ENCODE results near the gene TM4SF1.
"Not testable (repeated sequence)": the region's sequence is repeated elsewhere in the genome, so short reads cannot be mapped to it uniquely, and the experiment has no call there.

The TM4SF1 gene

DNA sequence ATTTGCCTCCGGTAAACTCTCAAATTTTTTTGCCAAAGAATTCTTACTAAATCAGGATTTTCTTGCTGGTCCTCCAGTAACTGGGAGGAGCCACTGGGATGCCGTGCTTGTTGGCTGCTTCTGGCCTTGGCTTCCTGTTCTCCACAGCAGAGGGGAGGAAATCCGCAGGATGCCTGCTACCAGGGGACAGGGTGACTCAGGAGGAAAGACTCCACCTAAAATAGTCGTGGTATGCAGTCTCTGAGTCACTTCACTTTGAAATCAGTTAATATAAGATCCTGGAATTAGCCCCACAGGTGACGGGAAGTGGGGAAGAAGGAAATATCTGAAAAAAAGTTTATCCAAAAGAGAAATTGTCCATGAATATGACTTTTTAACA lies 37.5 kb downstream of the TM4SF1 start:
- DNase-seq: no peak

DNA sequence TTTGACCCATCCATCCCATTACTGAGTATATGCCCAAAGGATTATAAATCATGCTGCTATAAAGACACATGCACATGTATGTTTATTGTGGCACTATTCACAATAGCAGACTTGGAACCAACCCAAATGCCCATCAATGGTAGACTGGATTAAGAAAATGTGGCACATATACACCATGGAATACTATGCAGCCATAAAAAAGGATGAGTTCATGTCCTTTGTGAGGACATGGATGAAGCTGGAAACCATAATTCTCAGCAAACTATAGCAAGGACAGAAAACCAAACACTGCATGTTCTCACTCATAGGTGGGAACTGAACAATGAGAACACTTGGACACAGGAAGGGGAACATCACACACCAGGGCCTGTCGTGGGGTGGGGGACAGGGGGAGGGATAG lies 40.0 kb downstream of the TM4SF1 start:
- not testable (repeated sequence) for DNase-seq

DNA sequence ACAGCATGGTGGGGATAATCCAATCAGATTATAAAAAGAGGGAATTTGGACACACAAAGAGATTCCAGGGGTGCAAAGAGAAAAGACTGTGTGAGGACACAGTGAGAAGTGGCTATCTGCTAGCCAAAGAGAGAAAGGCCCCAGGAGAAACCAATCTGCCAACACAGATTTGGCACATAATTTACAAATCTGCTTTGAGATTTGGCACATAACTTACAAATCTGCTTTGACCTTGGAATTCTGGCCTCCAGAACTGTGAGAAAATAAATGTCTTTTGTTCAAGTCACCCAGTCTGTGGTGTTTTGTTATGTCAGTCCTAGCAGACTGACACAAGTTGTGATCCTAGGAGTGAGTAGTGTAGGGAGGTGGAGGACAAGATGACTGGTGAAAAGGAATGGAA lies 40.5 kb downstream of the TM4SF1 start:
- no peak for DNase-seq

DNA sequence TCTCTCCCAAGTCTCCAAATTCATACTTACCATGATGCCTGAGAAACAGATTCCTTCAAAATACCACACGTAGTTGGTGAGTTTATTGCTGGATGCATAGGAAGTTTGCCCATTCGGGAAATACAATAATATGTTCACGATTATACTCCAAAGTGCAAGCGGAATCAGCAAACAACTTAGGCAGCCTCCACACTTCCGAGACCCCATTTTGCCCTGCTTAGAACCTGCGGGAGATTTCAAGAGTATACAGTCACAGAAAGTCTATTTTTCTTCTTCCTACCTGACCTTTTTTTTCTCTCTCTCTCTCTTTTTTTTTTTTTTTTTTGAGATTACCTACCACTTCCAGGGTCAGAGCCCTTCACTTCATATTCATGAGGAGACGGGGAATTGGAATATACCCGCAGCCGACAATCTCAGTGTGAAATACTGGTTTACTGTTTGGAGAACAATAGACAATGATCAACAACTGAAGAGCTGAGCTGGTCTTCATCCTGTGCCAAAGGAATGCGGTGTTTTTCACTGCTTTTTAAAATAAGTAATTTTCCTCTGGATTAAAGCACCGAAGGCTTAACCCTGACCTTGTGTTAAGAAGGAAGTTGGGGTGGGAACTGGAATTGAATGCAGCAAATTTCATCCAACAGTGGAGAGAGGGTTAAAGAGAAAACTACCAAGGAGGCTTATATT lies 44.1 kb downstream of the TM4SF1 start, which contains the start of gene TM4SF18:
Gene TM4SF18, minus strand, starts transcription at position 461 of the 684 bp plus-strand sequence. Its CDS starts 254 bp downstream, at position 207.
- no peak for DNase-seq

DNA sequence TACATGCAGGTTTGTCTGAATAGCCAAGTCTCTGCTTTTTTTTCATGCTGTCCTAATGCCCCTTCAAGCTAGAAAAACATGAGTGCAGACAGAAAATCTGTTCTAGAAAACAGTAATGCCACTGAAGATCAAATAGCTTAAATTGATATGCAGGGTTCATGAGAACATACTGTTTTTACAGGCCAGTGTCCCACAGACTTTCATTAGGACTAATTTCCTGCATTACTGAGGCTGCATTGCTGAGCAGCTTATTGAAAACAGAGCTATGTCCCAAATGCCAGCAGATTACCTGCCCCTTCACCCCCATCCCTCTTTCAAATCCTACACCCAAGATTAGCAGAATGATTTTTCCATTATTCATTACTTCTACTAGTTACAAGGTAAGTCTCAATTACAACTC lies 44.7 kb downstream of the TM4SF1 start:
- DNase-seq: no peak

DNA sequence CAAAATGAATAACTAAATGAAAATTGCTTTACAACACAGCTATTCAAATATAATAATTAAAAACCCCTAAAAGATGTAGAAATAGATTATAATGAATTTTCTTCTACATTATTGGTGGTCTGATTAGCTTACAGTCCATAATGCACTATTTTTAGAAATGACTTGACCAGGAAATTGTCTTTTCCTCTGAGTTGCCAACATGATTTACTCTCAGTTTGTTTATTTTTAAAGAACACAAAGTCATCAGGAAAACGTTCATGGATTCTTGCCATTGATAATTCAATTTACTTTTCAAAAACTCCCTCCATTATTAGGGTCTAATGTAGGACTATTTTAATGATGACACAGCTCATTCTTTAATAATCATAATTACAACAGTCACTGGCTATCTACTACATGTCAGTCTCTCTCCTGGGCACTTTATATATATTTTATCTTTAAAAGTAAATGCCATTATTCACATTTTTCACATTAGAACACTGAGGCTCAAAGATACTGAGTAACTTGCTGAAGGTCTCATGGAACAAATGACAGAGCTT lies 45.2 kb downstream of the TM4SF1 start:
- DNase-seq: no peak

DNA sequence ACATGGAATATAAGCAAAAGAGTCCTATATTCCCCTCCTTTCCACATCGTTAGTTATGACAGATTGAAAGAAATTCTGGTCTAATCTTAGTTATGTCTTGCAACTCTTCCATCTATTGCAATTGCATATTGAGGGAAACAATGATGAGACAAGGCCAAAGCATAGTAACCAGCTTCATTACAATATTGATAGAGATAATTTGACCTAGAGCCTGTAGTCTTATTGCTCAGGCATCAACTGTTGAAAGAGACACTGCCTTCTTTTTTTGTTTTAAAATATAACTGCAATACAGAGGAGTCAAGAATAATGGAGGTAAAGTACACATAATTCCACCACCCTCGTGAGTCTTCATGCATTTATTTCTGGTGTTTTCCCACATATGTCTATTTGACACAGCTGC lies 46.1 kb downstream of the TM4SF1 start:
- DNase-seq: no peak

DNA sequence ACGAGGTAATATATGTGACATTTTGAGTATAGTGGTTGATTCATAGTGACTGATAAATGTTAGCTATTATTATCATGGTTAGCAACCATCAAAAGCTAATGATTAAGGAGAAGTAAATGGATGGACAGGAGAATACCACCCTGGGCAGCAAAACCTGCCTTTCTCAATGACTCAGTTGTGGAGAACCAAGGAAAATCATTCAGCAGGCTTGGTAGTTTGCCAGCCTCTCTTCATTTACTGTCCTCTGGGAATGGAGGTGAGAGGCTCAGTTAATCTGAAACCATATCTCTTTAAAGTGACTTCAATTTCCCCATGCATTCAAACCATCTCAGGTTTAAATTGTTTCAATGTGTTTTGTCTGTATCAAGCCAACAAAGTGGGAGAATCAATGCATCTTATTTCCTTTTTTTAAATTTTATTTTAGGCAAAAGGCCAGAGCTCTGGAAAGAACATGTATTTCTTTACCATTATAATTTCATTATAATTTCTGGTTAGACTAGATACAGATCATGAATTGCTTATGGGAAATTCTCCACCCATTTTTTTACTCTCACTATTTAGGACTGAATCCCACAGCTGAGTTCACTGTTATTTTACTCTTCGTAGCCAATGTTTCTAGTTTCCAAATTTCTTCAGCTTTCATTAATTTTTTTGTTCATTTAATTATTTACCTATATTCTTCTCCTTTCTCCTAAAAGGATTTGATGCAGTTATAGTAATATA lies 46.7 kb downstream of the TM4SF1 start:
- no peak for DNase-seq

DNA sequence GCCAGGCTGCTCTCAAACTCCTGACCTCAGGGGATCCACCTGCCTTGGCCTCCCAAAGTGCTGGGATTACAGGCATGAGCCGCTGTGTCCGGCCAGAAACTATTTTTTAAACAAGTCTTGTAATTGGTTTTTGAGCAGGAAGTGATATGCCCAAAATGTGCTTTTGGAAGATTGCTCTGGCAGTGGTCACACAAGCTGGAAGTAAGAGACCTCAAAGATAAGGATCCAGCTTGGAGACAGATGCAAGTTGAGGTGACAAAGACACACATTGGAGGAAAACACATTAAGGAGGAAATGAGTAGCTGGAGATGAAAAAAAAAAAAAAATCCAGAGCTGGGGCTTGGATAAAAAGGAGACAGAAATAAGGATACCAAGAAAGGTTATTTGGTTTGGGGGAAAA lies 50.3 kb downstream of the TM4SF1 start:
- no peak for DNase-seq

DNA sequence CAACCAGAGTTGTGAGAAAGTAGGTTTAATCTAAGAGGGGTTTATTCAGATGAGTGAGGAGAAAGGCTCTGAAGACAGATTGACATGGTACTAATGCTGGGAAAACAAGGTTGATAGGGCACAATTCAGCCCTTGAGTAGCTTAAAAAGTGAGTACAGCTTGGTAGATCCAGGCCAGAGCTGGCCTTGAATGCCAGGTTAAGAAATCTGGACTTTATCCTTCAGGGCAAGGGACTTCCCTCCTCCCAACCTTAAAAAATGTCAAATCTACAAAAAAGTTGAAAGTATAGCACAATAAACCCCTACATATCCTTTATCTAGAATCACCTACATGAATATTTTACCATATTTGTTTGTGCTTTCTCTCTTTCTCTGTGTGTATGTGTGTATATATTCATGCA lies 51.9 kb downstream of the TM4SF1 start:
- DNase-seq: no peak

DNA sequence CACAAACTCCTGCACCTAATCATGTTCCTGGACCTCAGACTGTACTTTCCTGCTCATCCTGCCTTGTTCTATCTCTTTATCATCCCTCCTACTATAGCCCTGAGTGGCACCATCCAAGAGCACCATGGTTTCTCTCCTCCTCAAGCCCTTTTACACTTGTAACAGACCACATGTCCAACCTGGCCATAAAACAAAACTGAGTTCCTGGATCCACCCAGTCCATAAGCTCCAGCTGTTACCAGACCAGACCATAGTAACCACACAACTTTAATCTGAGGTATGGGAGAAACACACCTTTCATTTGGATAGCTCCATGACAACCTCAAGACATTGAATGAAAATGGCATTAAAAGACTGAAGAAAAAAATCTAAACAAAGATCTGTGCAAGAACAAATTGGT lies 53.1 kb downstream of the TM4SF1 start:
- DNase-seq: no peak

DNA sequence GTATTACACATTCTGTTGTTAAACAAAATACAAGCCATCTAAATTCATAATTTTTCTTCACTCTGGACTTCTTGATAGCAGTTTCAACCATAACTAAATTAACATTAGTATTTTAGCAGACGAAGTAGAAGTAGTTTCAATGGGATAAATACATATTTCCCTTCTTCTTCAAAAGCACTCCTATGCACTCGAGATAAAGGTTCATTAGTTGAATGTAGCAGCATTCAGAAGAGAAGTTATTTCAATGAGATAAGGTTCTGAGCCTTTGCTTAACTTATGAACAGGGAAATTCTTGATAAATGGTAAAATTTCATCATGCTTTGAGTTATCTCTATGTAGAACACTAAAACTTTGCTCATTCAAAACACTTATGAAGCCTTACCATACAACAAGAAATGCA lies 55.8 kb downstream of the TM4SF1 start:
- DNase-seq: no peak

DNA sequence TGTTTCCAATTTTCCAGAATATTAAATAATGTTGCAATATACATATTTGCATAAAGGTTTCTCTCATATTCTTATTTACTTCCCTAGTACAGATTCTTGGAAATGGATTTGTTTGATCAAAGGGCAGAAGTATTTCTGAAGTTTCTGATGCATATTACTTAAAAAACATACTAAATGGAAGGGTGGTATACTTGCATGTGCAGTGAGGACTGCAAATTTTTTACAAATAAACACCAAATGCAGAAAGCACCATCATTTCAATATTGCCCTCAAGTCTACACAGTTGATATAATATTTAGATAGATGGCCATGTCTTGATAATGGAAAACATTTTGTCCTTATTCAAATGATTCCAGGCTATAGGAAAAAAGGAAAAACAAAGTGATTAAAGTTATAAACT lies 56.3 kb downstream of the TM4SF1 start:
- no peak for DNase-seq

DNA sequence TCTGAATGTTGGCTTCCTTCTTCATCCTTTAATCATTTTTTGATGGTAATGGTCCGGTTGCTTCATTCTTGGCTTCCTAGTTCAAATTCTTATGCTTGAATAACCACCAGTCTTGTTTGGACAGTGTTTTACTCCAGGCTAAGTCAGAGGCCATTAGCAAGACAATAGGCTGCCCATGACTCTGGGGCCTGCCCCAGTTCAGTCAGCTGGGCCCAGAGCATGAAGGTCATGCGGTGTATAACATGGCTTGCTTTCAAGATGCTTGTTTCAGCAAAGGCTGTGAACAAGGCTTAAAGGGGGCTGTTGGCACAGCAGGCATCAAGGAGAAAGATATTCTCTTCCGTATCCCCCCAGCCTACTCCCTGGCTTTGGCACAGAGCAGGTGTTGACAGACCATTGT lies 57.7 kb downstream of the TM4SF1 start:
- no peak for DNase-seq

Data from central memory CD4-positive, alpha-beta T cell (primary cell).